ENCODE results near the gene TMEM233. TPM values are rescaled to one million over a fixed set of nuclear protein-coding genes. Genes with fewer than 3 reads are reported as not detected.
A peak's percentile ranks its signal among the peaks of the same experiment; 100 is the strongest.

The TMEM233 gene
- total and polyA plus RNA-seq, 9 of the 15 experiments (the other 6 are each of a cell fraction or from before 2014, with no cell fraction given), result 0.04 to 0.17 (median 0.07) TPM; not detected in 2

DNA sequence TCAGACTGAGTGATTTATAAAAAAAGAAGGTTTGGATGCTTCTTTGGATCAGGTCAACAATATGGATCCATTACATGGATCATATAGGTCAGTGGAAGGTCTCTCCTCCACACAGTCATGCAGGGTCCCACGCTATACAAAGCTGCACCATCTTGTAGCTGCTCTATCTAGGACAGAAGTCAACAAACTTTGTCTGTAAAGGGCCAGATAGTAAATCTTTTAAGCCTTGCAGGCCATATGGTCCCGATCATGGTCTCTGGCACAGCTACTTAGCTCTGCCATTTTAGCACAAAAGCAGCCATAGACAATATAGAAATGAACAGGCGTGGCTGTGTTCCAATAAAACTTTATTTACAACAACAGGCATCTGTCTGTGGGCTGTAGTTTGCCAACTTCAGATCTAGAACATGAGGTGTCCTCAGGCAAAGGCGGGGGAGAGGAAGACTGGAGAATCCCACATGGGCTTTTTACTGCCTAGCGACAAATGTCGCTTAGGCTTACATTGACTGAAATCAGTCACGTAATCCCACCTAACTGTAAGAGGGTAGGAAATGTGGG, 36.7 kb downstream of the TMEM233 start:
- ChIA-PET CTCF (ENCODE audit: low intra/inter-chr PET ratio) (no interaction called here), POLR2A (no interaction called here)
- Histone ChIP-seq H3K36me3 (ENCODE audit: control insufficient read depth, insufficient read depth, low read length) (no peaks in the 10 kb centered on the region), H3K27ac (ENCODE audit: extremely low read depth, low read depth, low read length) (no peak overlapping the region), H4K20me1 (replicated peaks; ENCODE audit: control insufficient read depth, insufficient read depth, low read length) (no peaks in the 10 kb centered on the region), H3K27me3 (ENCODE audit: control insufficient read depth in 2 of 2, insufficient read depth in 2 of 2, low read length in 2 of 2) (peaks cover 2 to 7% of the 10 kb centered on the region in 2 experiments; a peak in 3 of 5 replicates), H3K9me3 (replicated peaks; ENCODE audit: control insufficient read depth, insufficient read depth, low read depth, low read length) (no peaks in the 10 kb centered on the region), H3K4me2 (ENCODE audit: insufficient read depth, low read length) (peak overlapping the region; percentile 57; the same call in 1 of the 2 replicates), H3K9ac (ENCODE audit: insufficient read depth in 1 of 2, low read depth in 2 of 2, low read length in 2 of 2) (no peak overlapping the region), H2AFZ (ENCODE audit: low read depth, low read length) (0 out of 2 replicates have a peak overlapping the region, but pooled peaks have one; percentile 9), H3K4me3 (no peak overlapping the region), H3K4me1 (replicated peaks in 1 of 2; ENCODE audit: control insufficient read depth in 2 of 2, insufficient read depth in 2 of 2, low read length in 2 of 2) (peaks cover 0 to 14% of the 10 kb centered on the region in 2 experiments; a peak in 2 of 5 replicates), H3K9me1 (ENCODE audit: control insufficient read depth, insufficient read depth, low read length) (no peaks in the 10 kb centered on the region), H3K79me2 (ENCODE audit: control insufficient read depth, insufficient read depth, low read length) (no peaks in the 10 kb centered on the region)
- in situ Hi-C loops (cut with MboI), result no loop called here
- no peak for FAIRE-seq
- intact Hi-C loops (cut with micrococcal nuclease), result loop anchor here (5.0 kb wide), 1 partner anchor 38 kb away; the partner anchor contains the start of gene TMEM233
- WGBS (ENCODE audit: insufficient coverage, low coverage, missing lambda C conversion rate), result 15% methylated on average over 7 of the region's 7 CpGs
- no TSS peak for BruUV-seq (replicated peaks)
- peak; percentile 41; the same call in 2 of the 3 replicates for ATAC-seq
- DNase-seq (ENCODE audit: extremely low read depth in 1 of 4, low spot score in 3 of 4), result peak in 1 of 4 experiments; percentile 10
- TF ChIP-seq ZC3H11A (IDR thresholded peaks at IDR 0.05; ENCODE audit: low read depth, low read length) (no peak), ZBTB26 (CRISPR knock-in tag; IDR thresholded peaks at IDR 0.05) (no peak), ZNF707 (CRISPR knock-in tag; conservative IDR thresholded peaks at IDR 0.05) (no peak), ARID1B (IDR thresholded peaks at IDR 0.05) (0 out of 2 replicates have a peak, but pooled peaks have one; percentile 13), NR2C2 (CRISPR knock-in tag; IDR thresholded peaks at IDR 0.05) (no peak), NR2C2 (tag; IDR thresholded peaks at IDR 0.05) (no peak), NCOR1 (IDR thresholded peaks at IDR 0.05) (0 out of 2 replicates have a peak, but pooled peaks have one; percentile 12), ZBTB12 (CRISPR knock-in tag; IDR thresholded peaks at IDR 0.05) (no peak), DLX4 (CRISPR knock-in tag; IDR thresholded peaks at IDR 0.05) (no peak)

Measured in K562 (cell line).